Large intestine (tissue), 3 donors: ENCODE measurements around the gene ABCC5. TPM values are rescaled to one million over a fixed set of nuclear protein-coding genes. Genes with fewer than 3 reads are reported as not detected.
"Not testable (repeated sequence)": the region's sequence is repeated elsewhere in the genome, so short reads cannot be mapped to it uniquely, and the experiment has no call there.

ENCODE experiments used
- DNase-seq, 2 donors: peaks; one replicate each; pipeline versions ENCODE4 v3.0.0 to v3.0.0-alpha.2; 2013
- H3K27ac ChIP-seq: one replicate; pipeline ENCODE4 v1.5.1; 2013; ENCODE audit warnings: low read length
- H3K27me3 ChIP-seq: 2 replicates; pipeline ENCODE4 v1.6.1; 2013; ENCODE audit warnings: low read length; ENCODE audit not compliant: control insufficient read depth, insufficient read depth
- H3K36me3 ChIP-seq: 2 replicates; pipeline ENCODE4 v1.6.1; 2013; ENCODE audit warnings: low read length; ENCODE audit not compliant: control insufficient read depth, insufficient read depth
- H3K4me1 ChIP-seq: one replicate; pipeline ENCODE4 v1.6.1; 2013; ENCODE audit warnings: low read length; ENCODE audit not compliant: control insufficient read depth, insufficient read depth
- H3K4me3 ChIP-seq: one replicate; pipeline ENCODE4 v1.5.1; 2013; ENCODE audit warnings: low read length
- H3K9me3 ChIP-seq: one replicate; pipeline ENCODE4 v1.6.1; 2013; ENCODE audit warnings: mild to moderate bottlenecking, low read depth, low read length, moderate library complexity; ENCODE audit not compliant: control insufficient read depth
- WGBS: methylation state at CpG from one replicate; pipeline ENCODE4 v1.1.5; 2013; ENCODE audit warnings: low lambda C conversion rate; ENCODE audit not compliant: insufficient coverage; 5-methylcytosine and 5-hydroxymethylcytosine counted together
- polyA plus RNA-seq: library from polyadenylated mRNA; unstranded; fragments of 120-200 nt; gene quantifications from one replicate; pipeline ENCODE4 v1.2.1, GENCODE V29; 2013

The ABCC5 gene
- polyA plus RNA-seq, 1 donor: 23.3 TPM

DNA sequence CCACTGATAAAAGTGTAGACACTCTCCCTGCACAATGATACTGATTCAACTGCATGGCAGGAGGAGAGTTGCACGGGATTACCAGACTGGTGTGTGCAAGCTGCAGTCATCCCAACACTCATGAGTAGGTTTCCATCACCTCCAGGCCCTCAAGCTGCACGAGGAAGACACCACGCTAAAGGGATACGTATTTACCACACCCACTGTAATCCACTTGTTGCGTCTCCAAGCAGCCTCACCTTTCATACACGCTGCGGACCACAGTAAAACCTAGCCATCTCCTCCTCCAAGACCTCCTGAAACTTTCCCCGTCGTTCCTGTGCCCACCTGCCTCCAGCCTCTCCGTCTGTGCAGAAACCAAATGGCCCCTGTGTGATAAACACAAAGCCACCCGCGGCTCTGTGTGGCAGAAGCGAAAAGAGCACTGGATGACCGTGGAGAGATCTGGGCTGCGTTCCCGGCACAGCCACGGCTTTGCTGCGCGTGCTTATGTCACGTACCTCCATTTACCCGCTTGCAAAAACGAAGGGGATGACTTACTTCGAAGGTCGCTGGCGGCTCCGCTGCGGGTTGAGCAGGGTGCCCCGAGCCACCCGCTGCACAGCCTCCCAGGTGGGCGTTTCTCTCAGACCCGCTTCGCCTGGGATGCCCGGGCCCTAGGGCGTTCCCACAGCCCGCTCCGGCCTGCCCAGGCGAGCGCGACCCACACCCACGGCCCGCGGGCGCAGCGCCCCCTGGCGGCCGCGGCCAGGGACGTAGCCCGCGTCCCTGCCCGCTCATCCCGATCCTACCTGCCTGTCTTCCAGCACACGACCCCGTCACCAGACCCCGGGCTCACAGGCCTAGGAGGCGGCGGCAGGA lies 643 bp downstream of the ABCC5 start:
- H3K9me3 ChIP-seq: no peaks in the 10 kb centered on the region
- H3K4me3 ChIP-seq: peak overlapping the region; percentile 78
- WGBS: no CpG with 5 or more reads among the region's 57 CpGs
- no peaks in the 10 kb centered on the region for H3K36me3 ChIP-seq
- H3K4me1 ChIP-seq: peaks cover 3% of the 10 kb centered on the region
- DNase-seq: peak; percentile 58 to 65
- peak overlapping the region; percentile 4 for H3K27ac ChIP-seq
- H3K27me3 ChIP-seq: peaks cover 2% of the 10 kb centered on the region

DNA sequence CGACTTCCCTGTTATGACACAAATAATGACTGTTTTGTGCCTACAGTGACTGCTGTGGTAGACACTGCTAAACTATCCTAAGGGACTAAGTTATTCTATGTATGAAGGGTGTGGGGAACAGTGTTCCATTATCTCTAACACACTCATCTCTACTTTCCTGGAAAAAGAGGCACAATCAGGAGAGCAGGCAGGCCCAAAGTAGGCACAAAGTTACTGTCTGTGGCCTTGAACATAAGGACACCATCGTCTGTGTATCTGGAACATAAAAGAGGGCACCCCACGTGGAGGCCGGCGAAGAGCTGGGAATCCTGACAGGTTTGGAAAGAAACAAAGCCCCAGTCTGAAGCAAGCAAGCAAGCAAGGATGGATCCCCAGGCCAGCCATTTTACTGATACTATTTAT lies 1.5 kb downstream of the ABCC5 start:
- WGBS: no CpG with 5 or more reads among the region's 5 CpGs
- Histone ChIP-seq H3K36me3 (peaks cover 2% of the 10 kb centered on the region), H3K9me3 (no peaks in the 10 kb centered on the region), H3K4me3 (no peak overlapping the region), H3K4me1 (peaks cover 3% of the 10 kb centered on the region), H3K27ac (no peak overlapping the region), H3K27me3 (no peaks in the 10 kb centered on the region)
- DNase-seq: no peak

DNA sequence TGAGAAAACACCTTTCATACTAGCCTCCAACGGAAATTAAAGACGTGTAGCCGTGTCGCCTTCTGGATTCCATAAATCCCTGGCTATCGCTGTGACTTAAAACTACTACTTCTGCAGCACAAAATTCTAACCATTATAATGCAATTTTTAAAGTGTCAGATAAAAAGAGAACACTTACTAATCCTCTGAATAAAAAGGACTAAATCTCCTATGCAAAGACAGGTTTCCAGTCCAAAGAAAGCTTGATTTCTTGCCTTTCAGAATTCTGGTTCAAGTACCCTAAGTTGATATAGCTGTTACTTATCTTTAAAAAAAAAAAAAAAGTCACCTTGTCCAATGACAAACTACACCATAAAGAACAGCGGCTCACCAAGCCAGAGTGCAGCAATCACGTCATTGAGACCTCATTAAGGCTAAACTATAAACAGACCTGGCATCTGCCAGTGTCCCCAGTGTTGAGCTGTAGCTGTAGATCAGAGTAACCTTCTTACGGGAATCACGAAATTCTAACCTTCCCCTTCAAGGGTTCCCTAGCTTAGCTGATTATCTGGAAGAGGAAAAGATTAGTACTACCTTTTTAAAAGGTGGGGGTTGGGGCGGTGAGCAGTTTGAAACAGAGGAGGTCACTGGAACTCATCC lies 2.2 kb downstream of the ABCC5 start:
- no CpG with 5 or more reads among the region's 10 CpGs for WGBS
- Histone ChIP-seq H3K4me1 (peaks cover 3% of the 10 kb centered on the region), H3K36me3 (peaks cover 3% of the 10 kb centered on the region), H3K9me3 (no peaks in the 10 kb centered on the region), H3K27me3 (no peaks in the 10 kb centered on the region), H3K27ac (no peak overlapping the region), H3K4me3 (no peak overlapping the region)
- peak in 1 of 2 donors; percentile 46 for DNase-seq

DNA sequence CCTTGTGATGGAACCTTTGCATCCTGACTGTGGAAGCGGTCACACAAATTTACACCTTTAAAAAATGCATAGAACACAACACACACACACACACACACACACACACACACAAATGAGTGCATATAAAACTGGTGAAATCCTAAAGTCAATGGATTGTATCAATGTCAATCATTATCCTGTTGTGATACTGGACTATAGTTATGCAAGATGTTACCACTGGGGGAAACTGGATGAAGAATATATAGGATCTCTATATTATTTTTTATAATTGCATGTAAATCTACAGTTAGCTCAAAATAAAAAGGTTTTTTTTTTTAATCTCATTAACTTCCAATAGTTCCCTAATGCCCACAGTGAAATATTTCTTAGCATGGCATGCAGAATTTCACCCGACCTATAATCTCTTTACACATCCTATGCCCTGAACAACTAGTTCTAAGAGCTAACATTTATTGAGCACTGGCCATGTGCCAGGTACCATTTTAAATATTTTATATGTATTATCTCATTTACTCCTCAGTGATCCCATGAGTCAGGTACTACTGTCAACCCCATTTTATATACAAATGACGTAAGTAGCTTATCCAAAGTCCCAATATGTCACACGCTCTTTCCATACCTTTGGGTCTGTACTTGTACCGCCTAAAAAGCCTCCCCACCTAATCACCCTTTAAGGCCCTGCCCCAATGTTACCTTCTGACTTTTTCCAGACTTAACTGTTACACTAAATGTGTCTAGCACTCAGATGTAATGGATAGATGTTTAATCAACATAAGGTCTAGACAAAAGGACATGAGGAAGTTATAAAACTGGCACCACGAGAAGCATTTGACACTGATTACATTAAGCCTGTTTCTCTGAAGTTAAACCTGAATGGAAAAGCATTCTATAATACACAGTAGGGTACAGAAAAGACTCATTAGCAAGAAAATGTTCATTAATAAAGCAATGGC lies 5.5 kb downstream of the ABCC5 start:
- H3K27me3 ChIP-seq: no peaks in the 10 kb centered on the region
- no peak for DNase-seq
- H3K4me1 ChIP-seq: peaks cover 3% of the 10 kb centered on the region
- H3K4me3 ChIP-seq: no peak overlapping the region
- no peak overlapping the region for H3K27ac ChIP-seq
- 100% methylated on average over 1 of the region's 6 CpGs for WGBS
- H3K36me3 ChIP-seq: peaks cover 3% of the 10 kb centered on the region
- H3K9me3 ChIP-seq: no peaks in the 10 kb centered on the region

DNA sequence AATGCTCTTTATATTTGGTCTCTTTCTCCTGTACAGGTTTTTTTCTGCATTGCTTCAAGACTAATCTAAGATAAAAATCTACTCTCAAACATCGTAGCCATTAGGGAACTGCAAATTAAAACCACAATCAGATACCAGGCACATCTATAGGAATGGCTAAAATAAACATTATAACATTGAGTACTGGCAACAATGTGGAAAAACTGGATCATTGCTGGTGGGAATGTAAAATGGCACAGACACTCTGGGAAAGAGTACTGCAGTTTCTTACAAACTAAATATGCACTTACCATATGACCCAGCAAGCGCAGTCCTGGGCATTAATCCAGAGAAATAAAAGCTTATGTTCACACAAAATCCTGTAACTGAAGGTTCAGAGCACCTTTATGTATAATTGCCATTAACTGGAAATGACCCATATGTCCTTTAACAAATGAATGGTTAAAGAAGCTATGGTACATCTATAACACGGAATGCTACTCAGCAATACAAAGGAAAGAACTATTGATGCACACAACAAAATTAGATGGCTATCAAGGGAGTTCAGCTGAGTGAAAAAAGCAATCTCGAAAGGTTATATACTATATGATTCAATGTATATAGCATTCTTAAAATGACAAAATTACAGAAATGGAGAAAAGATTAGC lies 6.3 kb downstream of the ABCC5 start:
- Histone ChIP-seq H3K27me3 (no peaks in the 10 kb centered on the region), H3K4me3 (no peak overlapping the region), H3K4me1 (no peaks in the 10 kb centered on the region), H3K9me3 (no peaks in the 10 kb centered on the region), H3K27ac (no peak overlapping the region), H3K36me3 (peaks cover 3% of the 10 kb centered on the region)
- WGBS: 90% methylated on average over 2 of the region's 4 CpGs
- no peak for DNase-seq

DNA sequence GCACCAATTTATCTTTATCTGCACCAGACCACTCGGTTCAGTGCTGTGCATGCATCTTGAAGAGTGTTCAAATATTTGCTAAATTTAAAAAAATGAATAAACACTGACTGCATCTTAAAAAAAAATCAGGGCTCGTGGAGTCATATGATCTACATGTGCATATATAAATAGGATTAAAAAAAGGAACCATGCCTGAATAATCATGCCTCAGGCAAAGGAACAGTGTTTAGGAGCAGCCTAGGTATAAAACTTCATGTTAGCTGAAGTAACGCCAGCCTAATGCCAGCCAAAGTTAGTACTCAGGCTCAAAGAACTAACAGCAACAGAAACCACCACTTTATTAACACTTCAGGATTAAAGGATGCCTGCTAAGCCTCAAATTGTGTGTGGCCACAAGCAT lies 9.5 kb downstream of the ABCC5 start:
- DNase-seq: no peak
- no peak overlapping the region for H3K27ac ChIP-seq
- WGBS: 83% methylated on average over 1 of the region's 3 CpGs
- peaks cover 3% of the 10 kb centered on the region for H3K36me3 ChIP-seq
- no peak overlapping the region for H3K4me3 ChIP-seq
- no peaks in the 10 kb centered on the region for H3K9me3 ChIP-seq
- no peaks in the 10 kb centered on the region for H3K27me3 ChIP-seq
- peaks cover 7% of the 10 kb centered on the region for H3K4me1 ChIP-seq

DNA sequence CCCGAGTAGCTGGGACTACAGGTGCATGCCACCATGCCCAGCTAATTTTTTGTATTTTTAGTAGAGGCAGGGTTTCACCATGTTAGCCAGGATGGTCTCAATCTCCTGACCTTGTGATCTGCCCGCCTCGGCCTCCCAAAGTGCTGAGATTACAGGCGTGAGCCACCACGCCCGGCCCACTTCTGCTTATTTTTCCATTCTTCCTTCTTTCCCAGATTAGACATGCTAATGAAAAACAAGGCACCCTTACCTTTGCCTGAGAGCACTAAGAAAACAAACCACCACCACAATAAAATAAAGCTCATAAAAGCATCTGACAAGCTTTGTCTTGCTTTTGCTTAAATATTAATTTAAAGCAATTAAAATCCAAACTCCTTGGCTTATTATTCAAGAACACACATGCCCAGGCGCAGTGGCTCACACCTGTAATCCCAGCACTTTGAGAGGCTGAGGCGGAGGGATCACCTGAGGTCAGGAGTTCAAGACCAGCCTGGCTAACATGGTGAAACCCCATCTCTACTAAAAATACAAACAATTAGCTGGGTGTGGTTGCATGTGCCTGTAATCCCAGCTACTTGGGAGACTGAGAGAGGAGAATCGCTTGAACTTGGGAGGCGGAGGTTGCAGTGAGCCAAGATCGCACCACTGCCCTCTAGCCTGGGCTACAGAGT lies 10.4 kb downstream of the ABCC5 start:
- H3K36me3 ChIP-seq, H3K4me1 ChIP-seq, H3K27me3 ChIP-seq, H3K27ac ChIP-seq, H3K4me3 ChIP-seq, H3K9me3 ChIP-seq: not testable (repeated sequence)
- peak in 1 of 2 donors; percentile 4 for DNase-seq
- WGBS: no CpG with 5 or more reads among the region's 11 CpGs

DNA sequence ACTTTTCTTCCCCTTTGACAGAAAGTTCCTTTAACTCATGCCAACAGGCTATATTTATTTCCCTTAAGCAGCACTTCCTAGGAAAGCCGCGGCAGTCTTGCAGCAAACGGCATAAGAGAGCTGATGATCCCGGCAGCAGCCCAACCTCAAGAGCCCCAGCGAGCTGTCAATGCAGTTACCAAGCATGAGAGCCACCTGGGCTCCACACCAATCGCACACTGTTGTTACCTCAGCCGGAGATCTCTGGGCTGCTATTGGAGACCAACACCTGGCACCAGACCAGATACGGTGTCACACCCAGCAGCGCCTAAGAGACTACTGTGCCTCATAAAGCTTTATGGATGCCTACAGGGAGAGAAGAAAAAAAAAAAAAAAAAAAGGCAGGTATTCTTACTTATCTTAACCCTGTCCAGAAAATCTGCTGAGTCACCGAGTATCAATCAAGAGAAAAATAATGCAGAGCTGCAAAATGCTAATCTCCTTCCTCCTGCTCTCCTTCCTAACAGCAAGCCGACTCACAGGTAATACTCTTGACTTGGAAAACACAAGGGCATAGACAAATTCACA lies 11.7 kb downstream of the ABCC5 start:
- no peaks in the 10 kb centered on the region for H3K36me3 ChIP-seq
- H3K27ac ChIP-seq: peak overlapping the region; percentile 42
- no peak overlapping the region for H3K4me3 ChIP-seq
- no peaks in the 10 kb centered on the region for H3K27me3 ChIP-seq
- no peaks in the 10 kb centered on the region for H3K9me3 ChIP-seq
- no CpG with 5 or more reads among the region's 11 CpGs for WGBS
- peaks cover 7% of the 10 kb centered on the region for H3K4me1 ChIP-seq
- DNase-seq: peak; percentile 91 to 94

DNA sequence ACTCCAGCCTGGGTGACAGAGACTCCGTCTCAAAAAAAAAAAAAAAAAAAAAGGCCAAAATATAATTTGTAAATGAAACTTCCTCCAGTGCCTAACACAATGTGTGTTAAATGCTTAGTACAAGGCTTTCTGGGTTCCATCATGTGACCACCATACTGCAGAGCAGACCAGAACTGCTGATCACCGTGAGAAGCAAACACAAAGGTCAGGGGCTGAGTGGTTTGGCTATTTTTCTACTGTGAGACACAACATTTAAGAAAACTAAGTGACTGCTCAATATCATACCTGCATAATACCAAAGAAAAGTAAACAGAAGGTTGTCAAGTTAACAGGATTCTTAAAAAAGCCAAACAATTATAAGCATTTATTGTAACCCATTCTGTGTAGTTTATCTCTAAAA lies 13.2 kb downstream of the ABCC5 start:
- DNase-seq: peak; percentile 40 to 65
- 33% methylated on average over 1 of the region's 2 CpGs for WGBS
- Histone ChIP-seq H3K4me3 (no peak overlapping the region), H3K4me1 (peaks cover 7% of the 10 kb centered on the region), H3K9me3 (no peaks in the 10 kb centered on the region), H3K36me3 (no peaks in the 10 kb centered on the region), H3K27ac (peak overlapping the region; percentile 35), H3K27me3 (no peaks in the 10 kb centered on the region)
